BE2C (cell line): ENCODE results near the gene GJE1.

ENCODE experiments used
- DNase-seq: peaks from one replicate; pipeline ENCODE4 v3.0.0-alpha.2; 2020
- H3K27me3 ChIP-seq: fragments of 250-450 bp; sonication (Bioruptor Pico); 2 replicates; pipeline ENCODE4 v1.5.1; 2020; ENCODE audit warnings: mild to moderate bottlenecking
- H3K36me3 ChIP-seq: fragments of 250-450 bp; sonication (Bioruptor Pico); 2 replicates; pipeline ENCODE4 v1.5.1; 2020; ENCODE audit warnings: mild to moderate bottlenecking
- H3K4me1 ChIP-seq: fragments of 250-450 bp; sonication (Bioruptor Pico); 2 replicates; pipeline ENCODE4 v1.5.1; 2020
- H3K4me3 ChIP-seq: 2 replicates; pipeline ENCODE4 v1.5.1; 2011; ENCODE audit warnings: low read depth, low read length
- H3K9me3 ChIP-seq: fragments of 250-450 bp; sonication (Bioruptor Pico); 2 replicates; pipeline ENCODE4 v1.5.1; 2020
- TF ChIP-seq, protein P1 (sequence below): IDR thresholded peaks from 2 replicates; pipeline ENCODE4 v1.5.1; 2012; ENCODE audit warnings: mild to moderate bottlenecking, low read depth, low read length

GJE1 gene

DNA sequence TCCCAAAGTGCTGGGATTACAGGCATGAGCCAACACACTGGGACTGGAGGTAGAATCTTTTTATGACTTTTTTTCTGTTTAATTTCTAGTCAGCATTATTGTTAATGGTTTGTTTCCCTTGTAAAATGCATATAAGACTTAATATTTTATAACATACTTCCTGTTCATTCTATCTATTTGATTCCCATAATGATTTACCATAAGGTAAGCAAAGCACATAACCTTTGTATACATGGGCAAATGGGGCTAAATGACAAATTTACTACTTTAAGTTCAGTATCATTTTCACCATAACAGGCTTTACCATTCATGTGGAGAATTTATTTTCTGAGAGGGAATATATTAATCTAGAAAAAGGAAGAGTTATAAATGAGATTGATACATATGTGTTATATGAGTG is 38.6 kb downstream of the GJE1 start:
- no peak for DNase-seq
- H3K27me3 ChIP-seq: no peaks in the 10 kb centered on the region
- no peak overlapping the region for H3K4me3 ChIP-seq
- TF ChIP-seq, protein P1, sequence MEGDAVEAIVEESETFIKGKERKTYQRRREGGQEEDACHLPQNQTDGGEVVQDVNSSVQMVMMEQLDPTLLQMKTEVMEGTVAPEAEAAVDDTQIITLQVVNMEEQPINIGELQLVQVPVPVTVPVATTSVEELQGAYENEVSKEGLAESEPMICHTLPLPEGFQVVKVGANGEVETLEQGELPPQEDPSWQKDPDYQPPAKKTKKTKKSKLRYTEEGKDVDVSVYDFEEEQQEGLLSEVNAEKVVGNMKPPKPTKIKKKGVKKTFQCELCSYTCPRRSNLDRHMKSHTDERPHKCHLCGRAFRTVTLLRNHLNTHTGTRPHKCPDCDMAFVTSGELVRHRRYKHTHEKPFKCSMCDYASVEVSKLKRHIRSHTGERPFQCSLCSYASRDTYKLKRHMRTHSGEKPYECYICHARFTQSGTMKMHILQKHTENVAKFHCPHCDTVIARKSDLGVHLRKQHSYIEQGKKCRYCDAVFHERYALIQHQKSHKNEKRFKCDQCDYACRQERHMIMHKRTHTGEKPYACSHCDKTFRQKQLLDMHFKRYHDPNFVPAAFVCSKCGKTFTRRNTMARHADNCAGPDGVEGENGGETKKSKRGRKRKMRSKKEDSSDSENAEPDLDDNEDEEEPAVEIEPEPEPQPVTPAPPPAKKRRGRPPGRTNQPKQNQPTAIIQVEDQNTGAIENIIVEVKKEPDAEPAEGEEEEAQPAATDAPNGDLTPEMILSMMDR: no peak
- no peaks in the 10 kb centered on the region for H3K9me3 ChIP-seq
- no peaks in the 10 kb centered on the region for H3K4me1 ChIP-seq
- peaks cover 15% of the 10 kb centered on the region for H3K36me3 ChIP-seq

DNA sequence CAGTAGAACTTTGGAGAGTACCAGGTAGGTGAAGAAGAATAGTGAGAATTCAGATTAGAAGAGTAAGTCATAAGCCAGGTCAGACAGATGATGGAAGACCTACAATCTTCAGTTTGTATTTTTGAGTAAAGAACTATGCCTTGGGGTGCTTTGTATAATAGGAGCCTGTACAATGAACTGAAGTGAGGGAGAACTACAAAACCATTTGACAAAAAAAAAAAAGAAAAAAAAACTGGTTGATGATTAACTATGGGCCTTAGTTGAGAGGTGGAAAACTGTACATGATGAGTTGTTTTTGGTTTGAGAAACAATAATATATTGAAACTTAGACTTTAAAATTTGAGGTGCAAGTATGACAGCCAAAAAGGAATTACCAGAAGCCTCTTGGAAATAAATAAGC is 40.0 kb downstream of the GJE1 start:
- TF ChIP-seq, protein P1: no peak
- Histone ChIP-seq H3K9me3 (no peaks in the 10 kb centered on the region), H3K36me3 (peaks cover 8% of the 10 kb centered on the region), H3K4me1 (no peaks in the 10 kb centered on the region), H3K4me3 (no peak overlapping the region), H3K27me3 (no peaks in the 10 kb centered on the region)
- DNase-seq: no peak

DNA sequence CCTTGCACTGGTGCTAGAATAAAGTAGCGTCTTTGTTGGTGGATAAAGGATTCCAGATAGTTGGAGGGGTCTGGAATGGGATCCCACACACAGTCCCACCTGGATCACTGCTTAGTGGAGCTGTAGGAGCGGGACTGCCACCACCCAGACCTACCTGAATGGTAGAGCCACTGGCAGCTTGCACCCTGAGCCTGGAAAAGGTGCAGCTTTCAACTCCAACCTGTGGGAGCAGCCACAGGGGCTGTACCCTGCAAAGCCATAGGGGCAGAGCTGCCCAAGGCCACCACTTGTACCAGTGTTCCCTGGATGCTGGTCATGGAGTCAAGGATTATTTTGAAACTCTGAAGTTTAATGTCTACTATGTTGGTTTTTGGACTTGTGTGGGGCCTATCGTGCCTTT is 41.3 kb downstream of the GJE1 start:
- no peak for DNase-seq
- TF ChIP-seq, protein P1: no peak
- no peaks in the 10 kb centered on the region for H3K4me1 ChIP-seq
- no peaks in the 10 kb centered on the region for H3K27me3 ChIP-seq
- H3K36me3 ChIP-seq: peaks cover 6% of the 10 kb centered on the region; the same call in 1 of the 2 replicates
- no peaks in the 10 kb centered on the region for H3K9me3 ChIP-seq
- H3K4me3 ChIP-seq: no peak overlapping the region

DNA sequence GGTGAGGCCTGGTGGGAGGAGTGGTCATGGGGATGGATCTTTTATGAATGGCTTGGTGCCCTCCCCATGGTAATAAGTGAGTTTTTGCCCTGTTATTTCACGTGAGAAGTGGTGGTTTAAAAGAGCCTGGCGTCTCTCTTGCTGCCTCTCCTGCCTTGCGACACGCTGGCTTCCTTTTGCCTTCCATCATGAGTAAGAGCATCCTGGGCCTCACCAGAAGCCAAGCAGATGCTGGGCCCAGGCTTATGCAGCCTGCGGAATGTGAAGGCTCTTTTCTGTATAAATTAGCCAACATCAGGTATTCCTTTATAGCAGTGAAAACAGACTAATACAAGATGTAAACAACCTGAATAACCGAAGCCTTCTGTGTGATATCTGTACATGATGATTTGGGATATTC is 42.0 kb downstream of the GJE1 start:
- Histone ChIP-seq H3K9me3 (no peaks in the 10 kb centered on the region), H3K27me3 (no peaks in the 10 kb centered on the region), H3K4me1 (no peaks in the 10 kb centered on the region), H3K4me3 (no peak overlapping the region), H3K36me3 (peaks cover 6% of the 10 kb centered on the region; the same call in 1 of the 2 replicates)
- no peak for DNase-seq
- TF ChIP-seq, protein P1: no peak

DNA sequence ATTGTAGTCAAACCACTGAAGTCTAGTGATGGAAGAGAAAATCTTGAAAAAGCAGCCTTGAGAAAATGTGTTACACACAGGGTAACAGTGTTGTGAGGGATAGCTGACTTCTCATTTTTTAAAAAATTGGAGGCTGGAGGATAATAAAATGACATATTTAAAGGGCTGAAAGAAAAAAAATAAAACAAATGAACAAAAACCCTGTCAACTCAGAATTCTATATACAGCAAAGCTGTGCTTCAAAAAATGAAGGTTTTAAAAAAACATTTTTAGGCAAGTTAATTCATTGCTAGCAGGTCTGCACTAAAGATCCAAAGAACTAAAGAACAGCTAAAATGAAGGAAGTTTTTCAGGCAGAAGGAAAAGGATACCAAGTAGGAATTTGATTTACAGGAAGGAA is 45.4 kb downstream of the GJE1 start:
- TF ChIP-seq, protein P1: no peak
- no peaks in the 10 kb centered on the region; the same call in 1 of the 2 replicates for H3K36me3 ChIP-seq
- no peak for DNase-seq

DNA sequence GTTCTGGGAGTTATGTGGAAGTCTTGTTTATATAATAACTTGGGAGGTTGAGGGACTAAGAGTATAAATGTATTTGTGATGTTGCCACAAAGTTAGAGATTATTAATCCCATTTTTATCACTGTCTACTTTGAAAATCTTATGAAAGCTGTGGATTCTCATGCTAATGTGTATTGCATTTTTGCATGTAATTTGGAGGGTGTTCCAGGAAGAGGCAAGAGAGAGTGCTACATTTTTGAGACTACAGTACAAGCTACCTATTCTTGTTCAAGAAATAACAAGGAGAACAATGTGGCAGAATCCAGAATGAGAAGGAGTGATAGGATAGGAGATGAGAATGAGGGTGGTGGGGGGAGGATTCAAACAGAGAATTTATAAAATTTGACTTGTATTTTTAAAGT is 49.3 kb downstream of the GJE1 start:
- TF ChIP-seq, protein P1: no peak
- Histone ChIP-seq H3K4me3 (no peak overlapping the region), H3K4me1 (no peaks in the 10 kb centered on the region), H3K27me3 (no peaks in the 10 kb centered on the region), H3K36me3 (no peaks in the 10 kb centered on the region), H3K9me3 (no peaks in the 10 kb centered on the region)
- DNase-seq: no peak

More for the DNA sequence above, 45.4 kb downstream of the GJE1 start:
- H3K4me3 ChIP-seq: no peak overlapping the region
- H3K27me3 ChIP-seq: no peaks in the 10 kb centered on the region
- H3K4me1 ChIP-seq: no peaks in the 10 kb centered on the region
- H3K9me3 ChIP-seq: no peaks in the 10 kb centered on the region
